ENCODE data around the gene TM9SF1. TPM values are rescaled to one million over a fixed set of nuclear protein-coding genes. Genes with fewer than 3 reads are reported as not detected.

TM9SF1 gene
- total and polyA plus RNA-seq, 2 of the 13 experiments (the other 11 are each of a cell fraction or from before 2014, with no cell fraction given): 83.2 to 110 TPM

- peak; percentile 94; the same call in 1 of the 2 replicates for TF ChIP-seq THAP9 (CRISPR knock-in tag; IDR thresholded peaks at IDR 0.05; ENCODE audit: borderline replicate concordance)
- TF ChIP-seq BCLAF1 (IDR thresholded peaks at IDR 0.05): no peak
- TF ChIP-seq TCF12 (IDR thresholded peaks at IDR 0.05): no peak
- TF ChIP-seq TCF12 (CRISPR knock-in tag; IDR thresholded peaks at IDR 0.05): peak; percentile 93
- TF ChIP-seq GABPA (IDR thresholded peaks at IDR 0.05; ENCODE audit: low read depth, low read length): no peak
- TF ChIP-seq GABPA (CRISPR knock-in tag; IDR thresholded peaks at IDR 0.05; ENCODE audit: low read depth): peak; percentile 84
- TF ChIP-seq ZFAT (CRISPR knock-in tag; conservative IDR thresholded peaks at IDR 0.05): no peak
- peak; percentile 76; the same call in 1 of the 2 replicates for TF ChIP-seq ZNF710 (CRISPR knock-in tag; IDR thresholded peaks at IDR 0.05; ENCODE audit: borderline replicate concordance)
- TF ChIP-seq FLYWCH1 (CRISPR knock-in tag; IDR thresholded peaks at IDR 0.05): no peak
- TF ChIP-seq HOXD1 (CRISPR knock-in tag; IDR thresholded peaks at IDR 0.05): peak; percentile 96
- peak; percentile 73; the same call in 1 of the 2 replicates for TF ChIP-seq ZNF3 (CRISPR knock-in tag; IDR thresholded peaks at IDR 0.05)
- TF ChIP-seq ZNF576 (CRISPR knock-in tag; IDR thresholded peaks at IDR 0.05): no peak
- 0 out of 2 replicates have a peak, but pooled peaks have one; percentile 82 for TF ChIP-seq SKIL (CRISPR knock-in tag; IDR thresholded peaks at IDR 0.05; ENCODE audit: borderline replicate concordance)
- TF ChIP-seq GATAD1 (CRISPR knock-in tag; IDR thresholded peaks at IDR 0.05): peak; percentile 92
- peak; percentile 100 for TF ChIP-seq IRF9 (CRISPR knock-in tag; IDR thresholded peaks at IDR 0.05; ENCODE audit: borderline replicate concordance)
- peak; percentile 93 for TF ChIP-seq MYNN (CRISPR knock-in tag; IDR thresholded peaks at IDR 0.05; ENCODE audit: low read depth)
These were observed 34.1 kb downstream of the TM9SF1 start, which contains the start of gene IRF9 (continued) for GRCh38 chr14:24160850-24161804.
